HT-29 (cell line): ENCODE results near the gene CEP44. TPM values are rescaled to one million over a fixed set of nuclear protein-coding genes. Genes with fewer than 3 reads are reported as not detected.

Source experiments
- total RNA-seq: library from RNA; depleted of rRNA; stranded (reverse); fragments of >200 nt; shearing (Covaris generic); gene quantifications from 2 replicates; pipeline ENCODE4 v1.2.3, GENCODE V29; 2014; rRNA removed

Gene CEP44
- total RNA-seq, 1 experiment from 2014 or later: 10.0 TPM

Other genes starting within 250 kb of the CEP44 start
- 5.8 and 6.0 TPM in 2 replicates for gene FBXO8, start 244 bp upstream of the CEP44 start, total RNA-seq
- gene HPGD, start 238.6 kb downstream of the CEP44 start, total RNA-seq: 18.6 and 33.7 TPM in 2 replicates